ENCODE measurements around the gene TLX1. TPM values are rescaled to one million over a fixed set of nuclear protein-coding genes. Genes with fewer than 3 reads are reported as not detected.

The TLX1 gene
- total RNA-seq = 0.65 and 2.2 TPM in 2 replicates

DNA sequence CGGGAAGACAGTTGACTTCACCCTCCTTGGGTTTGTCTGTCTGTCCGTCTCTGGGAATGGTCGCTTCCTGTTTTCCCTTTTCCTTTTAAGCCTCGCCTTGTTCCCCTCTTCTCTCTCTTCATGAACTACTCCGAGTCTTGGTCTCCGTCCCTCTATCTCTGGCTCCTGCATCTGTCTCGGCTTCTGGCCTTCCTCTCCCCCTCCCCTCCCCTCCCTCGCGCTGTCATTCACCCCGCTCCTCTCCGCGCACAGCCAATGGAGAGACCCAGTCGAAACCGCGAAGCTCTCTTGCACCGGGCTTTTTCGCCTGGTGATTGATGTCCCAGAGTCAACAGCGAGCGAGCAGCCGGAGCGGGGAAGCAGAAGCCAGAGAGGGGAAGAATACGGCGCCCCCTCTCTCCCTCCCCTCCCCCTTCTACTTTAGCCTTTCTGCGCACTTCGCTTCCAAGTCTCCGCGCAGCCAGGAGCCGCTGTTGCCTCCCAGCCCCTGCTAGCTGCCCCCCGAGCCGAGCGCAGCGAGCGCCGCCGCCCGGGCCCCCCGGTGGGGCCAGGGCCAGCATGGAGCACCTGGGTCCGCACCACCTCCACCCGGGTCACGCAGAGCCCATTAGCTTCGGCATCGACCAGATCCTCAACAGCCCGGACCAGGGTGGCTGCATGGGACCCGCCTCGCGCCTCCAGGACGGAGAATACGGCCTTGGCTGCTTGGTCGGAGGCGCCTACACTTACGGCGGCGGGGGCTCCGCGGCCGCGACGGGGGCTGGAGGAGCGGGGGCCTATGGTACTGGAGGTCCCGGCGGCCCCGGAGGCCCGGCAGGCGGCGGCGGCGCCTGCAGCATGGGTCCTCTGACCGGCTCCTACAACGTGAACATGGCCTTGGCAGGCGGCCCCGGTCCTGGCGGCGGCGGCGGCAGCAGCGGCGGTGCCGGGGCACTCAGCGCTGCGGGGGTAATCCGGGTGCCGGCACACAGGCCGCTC lies at the start of gene TLX1:
TLX1 (plus strand) TSS at position 317 of the 978 bp plus-strand sequence; CDS start at position 559, 242 bp downstream.

Other genes starting within 250 kb of the TLX1 start
- gene SLF2, start 218.3 kb upstream of the TLX1 start, total RNA-seq = 8.1 and 9.4 TPM in 2 replicates
- 1.2 and 1.9 TPM in 2 replicates for gene SEMA4G, start 161.8 kb upstream of the TLX1 start, total RNA-seq
- gene MRPL43, start 143.8 kb upstream of the TLX1 start, total RNA-seq = 100 and 112 TPM in 2 replicates
- gene TWNK, start 143.8 kb upstream of the TLX1 start, total RNA-seq = 6.4 and 10.1 TPM in 2 replicates
- gene LZTS2, start 131.5 kb upstream of the TLX1 start, total RNA-seq = 42.8 and 61.3 TPM in 2 replicates
- 0.88 and 1.2 TPM in 2 replicates for gene PDZD7, start 100.2 kb upstream of the TLX1 start, total RNA-seq
- gene SFXN3, start 100.1 kb upstream of the TLX1 start, total RNA-seq = 25.0 and 37.0 TPM in 2 replicates
- gene KAZALD1, start 69.3 kb upstream of the TLX1 start, total RNA-seq = 3.3 and 3.8 TPM in 2 replicates
- gene LBX1, start 98.2 kb downstream of the TLX1 start, total RNA-seq = not detected in 2 replicates
- gene BTRC, start 222.9 kb downstream of the TLX1 start, total RNA-seq = 11.0 and 13.3 TPM in 2 replicates